ENCODE results near the gene TGM4.

The TGM4 gene

GRCh38 chr3:44958386-44958785, 84.0 kb downstream of the TGM4 start:
- Histone ChIP-seq H3F3A (ENCODE audit: insufficient read depth) (no peaks in the 10 kb centered on the region), H3K4me2 (ENCODE audit: low read depth, low read length, poor library complexity, severe bottlenecking) (no peak overlapping the region), H3K27me3 (ENCODE audit: low read length) (no peaks in the 10 kb centered on the region), H3K36me3 (ENCODE audit: low read length) (no peaks in the 10 kb centered on the region), H4K20me1 (ENCODE audit: low read depth, low read length) (no peaks in the 10 kb centered on the region), H3K4me3 (ENCODE audit: insufficient read depth, low read length, poor library complexity, severe bottlenecking) (no peak overlapping the region), H2AFZ (ENCODE audit: low read depth, low read length, severe bottlenecking) (no peak overlapping the region), H3K9ac (ENCODE audit: low read length) (no peak overlapping the region), H3K79me2 (ENCODE audit: insufficient read depth, low read length) (0 out of 2 replicates have a peak, but pooled peaks cover 4% of the 10 kb centered on the region), H3K27ac (ENCODE audit: low read depth, low read length) (no peak overlapping the region), H3K9me3 (ENCODE audit: insufficient read depth, low read length) (no peaks in the 10 kb centered on the region), H3K9me2 (replicated peaks; ENCODE audit: insufficient read depth, low read length) (no peaks in the 10 kb centered on the region)
- no peak for TF ChIP-seq CTCF (IDR thresholded peaks at IDR 0.05; ENCODE audit: insufficient read depth, low read length, poor library complexity, severe bottlenecking)
- no peak for TF ChIP-seq EZH2phosphoT487 (conservative IDR thresholded peaks at IDR 0.05; ENCODE audit: low read length)

- Histone ChIP-seq H3K79me2 (ENCODE audit: insufficient read depth, low read length) (0 out of 2 replicates have a peak, but pooled peaks cover 10% of the 10 kb centered on the region), H4K20me1 (ENCODE audit: low read depth, low read length) (no peaks in the 10 kb centered on the region), H3K27ac (ENCODE audit: low read depth, low read length) (no peak overlapping the region), H3K4me3 (ENCODE audit: insufficient read depth, low read length, poor library complexity, severe bottlenecking) (no peak overlapping the region), H3K4me2 (ENCODE audit: low read depth, low read length, poor library complexity, severe bottlenecking) (no peak overlapping the region), H3K36me3 (ENCODE audit: low read length) (no peaks in the 10 kb centered on the region), H2AFZ (ENCODE audit: low read depth, low read length, severe bottlenecking) (no peak overlapping the region), H3K9me3 (ENCODE audit: insufficient read depth, low read length) (no peaks in the 10 kb centered on the region), H3K27me3 (ENCODE audit: low read length) (no peaks in the 10 kb centered on the region), H3F3A (ENCODE audit: insufficient read depth) (no peaks in the 10 kb centered on the region), H3K9me2 (replicated peaks; ENCODE audit: insufficient read depth, low read length) (no peaks in the 10 kb centered on the region), H3K9ac (ENCODE audit: low read length) (no peak overlapping the region)
- no peak for TF ChIP-seq CTCF (IDR thresholded peaks at IDR 0.05; ENCODE audit: insufficient read depth, low read length, poor library complexity, severe bottlenecking)
- no peak for TF ChIP-seq EZH2phosphoT487 (conservative IDR thresholded peaks at IDR 0.05; ENCODE audit: low read length)
These were observed 86.1 kb downstream of the TGM4 start for GRCh38 chr3:44960387-44961026.

- H3K9me2 ChIP-seq (replicated peaks; ENCODE audit: insufficient read depth, low read length): no peaks in the 10 kb centered on the region
- no peak for TF ChIP-seq EZH2phosphoT487 (conservative IDR thresholded peaks at IDR 0.05; ENCODE audit: low read length)
- TF ChIP-seq CTCF (IDR thresholded peaks at IDR 0.05; ENCODE audit: insufficient read depth, low read length, poor library complexity, severe bottlenecking): no peak
- 0 out of 2 replicates have a peak, but pooled peaks cover 14% of the 10 kb centered on the region for H3K79me2 ChIP-seq (ENCODE audit: insufficient read depth, low read length)
- H3K27ac ChIP-seq (ENCODE audit: low read depth, low read length): no peak overlapping the region
- H3K9me3 ChIP-seq (ENCODE audit: insufficient read depth, low read length): no peaks in the 10 kb centered on the region
- no peak overlapping the region for H3K4me3 ChIP-seq (ENCODE audit: insufficient read depth, low read length, poor library complexity, severe bottlenecking)
- H4K20me1 ChIP-seq (ENCODE audit: low read depth, low read length): 0 out of 2 replicates have a peak, but pooled peaks cover 2% of the 10 kb centered on the region
- no peaks in the 10 kb centered on the region for H3F3A ChIP-seq (ENCODE audit: insufficient read depth)
- no peak overlapping the region for H3K9ac ChIP-seq (ENCODE audit: low read length)
- no peaks in the 10 kb centered on the region for H3K36me3 ChIP-seq (ENCODE audit: low read length)
- H2AFZ ChIP-seq (ENCODE audit: low read depth, low read length, severe bottlenecking): no peak overlapping the region
- no peaks in the 10 kb centered on the region for H3K27me3 ChIP-seq (ENCODE audit: low read length)
- H3K4me2 ChIP-seq (ENCODE audit: low read depth, low read length, poor library complexity, severe bottlenecking): no peak overlapping the region
These were observed 87.5 kb downstream of the TGM4 start for GRCh38 chr3:44961888-44962287.
